SK-N-SH treated with all-trans-retinoic acid at 6 μM for 48 hours (cell line): ENCODE results near the gene ME3.

Experiments used
- ATAC-seq: fragments of 200-7000 bp; cut with Tn5 transposase; 3 replicates; pipeline ENCODE4 v1.9.1; 2020; ENCODE audit warnings: mild to moderate bottlenecking, moderate library complexity
- ARNTL ChIP-seq: fragments of 450-650 bp; formaldehyde crosslinking; IDR thresholded peaks from 2 replicates; pipeline ENCODE4 v1.5.0; 2020; ENCODE audit warnings: low read depth, mild to moderate bottlenecking, moderate library complexity, borderline replicate concordance
- BACH2 ChIP-seq: fragments of 250-450 bp; sonication (Bioruptor Pico); IDR thresholded peaks from 2 replicates; pipeline ENCODE4 v1.9.0; 2021; ENCODE audit warnings: mild to moderate bottlenecking, borderline replicate concordance
- CREB5 ChIP-seq: fragments of 250-450 bp; sonication (Bioruptor Pico); IDR thresholded peaks from 2 replicates; pipeline ENCODE4 v1.5.1; 2020; ENCODE audit warnings: low read depth, mild to moderate bottlenecking, moderate library complexity
- CSDC2 ChIP-seq: fragments of 250-450 bp; sonication (Bioruptor Pico); IDR thresholded peaks from 2 replicates; pipeline ENCODE4 v1.5.0; 2020; ENCODE audit warnings: mild to moderate bottlenecking, moderate library complexity
- CSRNP3 ChIP-seq: fragments of 250-450 bp; sonication (Bioruptor Pico); IDR thresholded peaks from 2 replicates; pipeline ENCODE4 v1.5.1; 2021; ENCODE audit warnings: mild to moderate bottlenecking, moderate library complexity
- ESRRG ChIP-seq: fragments of 250-450 bp; sonication (Bioruptor Pico); IDR thresholded peaks from 2 replicates; pipeline ENCODE4 v1.6.1; 2021; ENCODE audit warnings: mild to moderate bottlenecking
- GLIS3 ChIP-seq: fragments of 250-450 bp; sonication (Bioruptor Pico); IDR thresholded peaks from 2 replicates; pipeline ENCODE4 v1.5.0; 2020; ENCODE audit warnings: mild to moderate bottlenecking, moderate library complexity
- ISL1 ChIP-seq: fragments of 250-450 bp; sonication (Bioruptor Pico); IDR thresholded peaks from 2 replicates; pipeline ENCODE4 v2.1.2; 2022; ENCODE audit warnings: mild to moderate bottlenecking, moderate library complexity
- OSR1 ChIP-seq: fragments of 250-450 bp; sonication (Bioruptor Pico); IDR thresholded peaks from 2 replicates; pipeline ENCODE4 v1.8.0; 2022; ENCODE audit warnings: moderate library complexity, mild to moderate bottlenecking, inconsistent platforms
- PATZ1 ChIP-seq: fragments of 250-450 bp; sonication (Bioruptor Pico); IDR thresholded peaks from 2 replicates; pipeline ENCODE4 v1.8.0; 2020; ENCODE audit warnings: mild to moderate bottlenecking, moderate library complexity, borderline replicate concordance
- POU6F1 ChIP-seq: fragments of 250-450 bp; sonication (Bioruptor Pico); IDR thresholded peaks from 2 replicates; pipeline ENCODE4 v1.8.0; 2021; ENCODE audit warnings: low read depth, mild to moderate bottlenecking, moderate library complexity, borderline replicate concordance
- PPARA ChIP-seq: fragments of 250-450 bp; sonication (Bioruptor Pico); IDR thresholded peaks from 2 replicates; pipeline ENCODE4 v1.5.0; 2020; ENCODE audit warnings: mild to moderate bottlenecking, borderline replicate concordance
- RARB ChIP-seq: fragments of 250-450 bp; sonication (Bioruptor Pico); IDR thresholded peaks from 2 replicates; pipeline ENCODE4 v1.8.0; 2021; ENCODE audit warnings: mild to moderate bottlenecking, moderate library complexity
- SNAI2 ChIP-seq: fragments of 250-450 bp; sonication (Bioruptor Pico); IDR thresholded peaks from 2 replicates; pipeline ENCODE4 v1.5.0; 2020; ENCODE audit warnings: mild to moderate bottlenecking, moderate library complexity
- TCF4 ChIP-seq: fragments of 250-450 bp; sonication (Bioruptor Pico); IDR thresholded peaks from 2 replicates; pipeline ENCODE4 v1.8.0; 2021; ENCODE audit warnings: mild to moderate bottlenecking, moderate library complexity, borderline replicate concordance
- TOX ChIP-seq: fragments of 250-450 bp; sonication (Bioruptor Pico); IDR thresholded peaks from 2 replicates; pipeline ENCODE4 v1.8.0; 2021; ENCODE audit warnings: mild to moderate bottlenecking, moderate library complexity, borderline replicate concordance
- TSHZ2 ChIP-seq: fragments of 250-450 bp; sonication (Bioruptor Pico); IDR thresholded peaks from 2 replicates; pipeline ENCODE4 v1.5.0; 2020; ENCODE audit warnings: mild to moderate bottlenecking, moderate library complexity
- ZC3H10 ChIP-seq: fragments of 250-450 bp; sonication (Bioruptor Pico); IDR thresholded peaks from 2 replicates; pipeline ENCODE4 v1.5.1; 2021; ENCODE audit warnings: mild to moderate bottlenecking, moderate library complexity
- ZFP3 ChIP-seq: fragments of 250-450 bp; sonication (Bioruptor Pico); IDR thresholded peaks from 2 replicates; pipeline ENCODE4 v1.5.0; 2020; ENCODE audit warnings: mild to moderate bottlenecking, moderate library complexity
- ZFP30 ChIP-seq: fragments of 450-650 bp; formaldehyde crosslinking; IDR thresholded peaks from 2 replicates; pipeline ENCODE4 v1.5.0; 2022; ENCODE audit warnings: mild to moderate bottlenecking, moderate library complexity
- ZNF565 ChIP-seq: fragments of 450-650 bp; formaldehyde crosslinking; conservative IDR thresholded peaks from 2 replicates; pipeline ENCODE4 v1.5.0; 2020; ENCODE audit warnings: low read depth, mild to moderate bottlenecking, moderate library complexity
- ZNF70 ChIP-seq: fragments of 450-650 bp; formaldehyde crosslinking; IDR thresholded peaks from 2 replicates; pipeline ENCODE4 v1.5.0; 2020; ENCODE audit warnings: mild to moderate bottlenecking, moderate library complexity
- ZNF8 ChIP-seq: fragments of 450-650 bp; formaldehyde crosslinking; IDR thresholded peaks from 2 replicates; pipeline ENCODE4 v1.5.0; 2020; ENCODE audit warnings: mild to moderate bottlenecking, moderate library complexity

Gene ME3

GRCh38 chr11:86500500-86501140 is 171.8 kb downstream of the ME3 start:
- ATAC-seq = no peak
- TF ChIP-seq CSRNP3 (CRISPR knock-in tag) = no peak
- no peak for TF ChIP-seq PPARA (CRISPR knock-in tag)
- no peak for TF ChIP-seq CREB5
- TF ChIP-seq ZFP3 (CRISPR knock-in tag) = no peak
- no peak for TF ChIP-seq CSDC2 (CRISPR knock-in tag)
- TF ChIP-seq ZNF565 (CRISPR knock-in tag) = no peak
- TF ChIP-seq OSR1 (CRISPR knock-in tag) = no peak
- TF ChIP-seq POU6F1 = no peak
- no peak for TF ChIP-seq TOX
- no peak for TF ChIP-seq ZC3H10 (CRISPR knock-in tag)
- no peak for TF ChIP-seq ZNF8 (CRISPR knock-in tag)
- no peak for TF ChIP-seq BACH2
- no peak for TF ChIP-seq RARB
- no peak for TF ChIP-seq PATZ1 (CRISPR knock-in tag)
- TF ChIP-seq ZNF70 (CRISPR knock-in tag) = no peak
- TF ChIP-seq ISL1 = no peak
- no peak for TF ChIP-seq TCF4 (CRISPR knock-in tag)
- no peak for TF ChIP-seq TSHZ2 (CRISPR knock-in tag)
- no peak for TF ChIP-seq ESRRG
- TF ChIP-seq GLIS3 (CRISPR knock-in tag) = no peak

- no peak for ATAC-seq
- no peak for TF ChIP-seq ARNTL (CRISPR knock-in tag)
- no peak for TF ChIP-seq RARB
- no peak for TF ChIP-seq OSR1 (CRISPR knock-in tag)
- no peak for TF ChIP-seq TOX
- no peak for TF ChIP-seq PPARA (CRISPR knock-in tag)
- TF ChIP-seq ZFP3 (CRISPR knock-in tag) = no peak
- no peak for TF ChIP-seq PATZ1 (CRISPR knock-in tag)
- TF ChIP-seq CREB5 = no peak
- TF ChIP-seq SNAI2 (CRISPR knock-in tag) = no peak
- TF ChIP-seq ESRRG = no peak
- TF ChIP-seq BACH2 = no peak
- no peak for TF ChIP-seq ZNF8 (CRISPR knock-in tag)
- no peak for TF ChIP-seq TSHZ2 (CRISPR knock-in tag)
- no peak for TF ChIP-seq ZNF565 (CRISPR knock-in tag)
- no peak for TF ChIP-seq ISL1
- TF ChIP-seq ZFP30 (CRISPR knock-in tag) = no peak
- TF ChIP-seq CSDC2 (CRISPR knock-in tag) = no peak
Observed at GRCh38 chr11:86499723-86500129, 172.7 kb downstream of the ME3 start.
